ENCODE results near the gene GNG7.
"Not testable (repeated sequence)": the region's sequence is repeated elsewhere in the genome, so short reads cannot be mapped to it uniquely, and the experiment has no call there.

GNG7 gene

DNA sequence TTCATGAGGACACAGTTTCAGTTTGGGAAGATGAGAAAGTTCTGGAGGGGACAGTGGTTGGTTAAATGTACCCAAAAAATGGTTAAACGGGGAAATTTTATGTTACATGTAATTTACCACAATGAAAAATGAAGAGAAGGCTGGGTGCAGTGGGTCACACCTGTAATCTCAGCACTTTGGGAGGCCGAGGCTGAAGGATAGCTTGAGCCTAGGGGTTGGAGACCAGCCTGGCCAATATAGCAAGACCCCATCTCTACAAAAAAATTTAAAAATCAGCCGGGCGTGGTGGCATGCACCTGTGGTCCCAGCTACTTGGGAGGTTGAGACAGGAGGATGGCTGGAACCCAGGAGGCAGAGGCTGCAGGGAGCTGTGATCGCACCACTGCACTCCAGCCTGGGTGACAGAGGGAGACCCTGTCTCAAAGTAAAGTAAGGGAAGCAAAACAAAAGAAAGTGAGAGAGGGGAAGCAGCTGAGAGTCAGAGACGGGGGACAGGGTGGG, 17.2 kb downstream of the GNG7 start:
- no peak overlapping the region for H3K4me3 ChIP-seq (ENCODE audit: low read depth, low read length)
- no peak for DNase-seq (ENCODE audit: low read depth)
- TF ChIP-seq, protein P1, sequence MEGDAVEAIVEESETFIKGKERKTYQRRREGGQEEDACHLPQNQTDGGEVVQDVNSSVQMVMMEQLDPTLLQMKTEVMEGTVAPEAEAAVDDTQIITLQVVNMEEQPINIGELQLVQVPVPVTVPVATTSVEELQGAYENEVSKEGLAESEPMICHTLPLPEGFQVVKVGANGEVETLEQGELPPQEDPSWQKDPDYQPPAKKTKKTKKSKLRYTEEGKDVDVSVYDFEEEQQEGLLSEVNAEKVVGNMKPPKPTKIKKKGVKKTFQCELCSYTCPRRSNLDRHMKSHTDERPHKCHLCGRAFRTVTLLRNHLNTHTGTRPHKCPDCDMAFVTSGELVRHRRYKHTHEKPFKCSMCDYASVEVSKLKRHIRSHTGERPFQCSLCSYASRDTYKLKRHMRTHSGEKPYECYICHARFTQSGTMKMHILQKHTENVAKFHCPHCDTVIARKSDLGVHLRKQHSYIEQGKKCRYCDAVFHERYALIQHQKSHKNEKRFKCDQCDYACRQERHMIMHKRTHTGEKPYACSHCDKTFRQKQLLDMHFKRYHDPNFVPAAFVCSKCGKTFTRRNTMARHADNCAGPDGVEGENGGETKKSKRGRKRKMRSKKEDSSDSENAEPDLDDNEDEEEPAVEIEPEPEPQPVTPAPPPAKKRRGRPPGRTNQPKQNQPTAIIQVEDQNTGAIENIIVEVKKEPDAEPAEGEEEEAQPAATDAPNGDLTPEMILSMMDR (conservative IDR thresholded peaks at IDR 0.05; ENCODE audit: low read depth, low read length), result no peak

GRCh38 chr19:2683430-2684003, 19.0 kb downstream of the GNG7 start:
- TF ChIP-seq, protein P1 (conservative IDR thresholded peaks at IDR 0.05; ENCODE audit: low read depth, low read length), result no peak
- no peak overlapping the region for H3K4me3 ChIP-seq (ENCODE audit: low read depth, low read length)
- DNase-seq (ENCODE audit: low read depth), result no peak

- no peak overlapping the region for H3K4me3 ChIP-seq (ENCODE audit: low read depth, low read length)
- no peak for DNase-seq (ENCODE audit: low read depth)
- TF ChIP-seq, protein P1 (conservative IDR thresholded peaks at IDR 0.05; ENCODE audit: low read depth, low read length), result no peak
Observed at GRCh38 chr19:2680808-2681207, 21.7 kb downstream of the GNG7 start.

DNA sequence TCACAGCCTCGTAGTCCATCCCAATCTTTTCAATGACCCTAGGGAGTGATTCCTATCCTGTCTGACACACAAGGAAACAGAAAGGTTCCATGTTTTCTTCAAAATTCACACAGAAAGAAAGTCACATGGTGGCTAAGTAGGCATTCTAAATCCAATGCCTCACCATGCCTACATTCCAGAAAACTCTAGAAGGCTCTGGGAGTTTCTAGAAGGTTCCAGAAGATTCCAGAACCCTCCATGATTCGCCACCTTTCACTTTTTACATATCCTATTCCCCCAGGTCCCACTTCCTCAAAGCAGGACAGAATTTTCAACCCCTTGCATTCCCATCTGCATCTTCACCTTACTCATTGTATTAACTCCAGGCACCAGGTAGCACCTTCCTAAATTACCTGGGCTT, 23.1 kb downstream of the GNG7 start:
- TF ChIP-seq, protein P1 (conservative IDR thresholded peaks at IDR 0.05; ENCODE audit: low read depth, low read length), result no peak
- H3K4me3 ChIP-seq (ENCODE audit: low read depth, low read length), result no peak overlapping the region
- DNase-seq (ENCODE audit: low read depth), result no peak

DNA sequence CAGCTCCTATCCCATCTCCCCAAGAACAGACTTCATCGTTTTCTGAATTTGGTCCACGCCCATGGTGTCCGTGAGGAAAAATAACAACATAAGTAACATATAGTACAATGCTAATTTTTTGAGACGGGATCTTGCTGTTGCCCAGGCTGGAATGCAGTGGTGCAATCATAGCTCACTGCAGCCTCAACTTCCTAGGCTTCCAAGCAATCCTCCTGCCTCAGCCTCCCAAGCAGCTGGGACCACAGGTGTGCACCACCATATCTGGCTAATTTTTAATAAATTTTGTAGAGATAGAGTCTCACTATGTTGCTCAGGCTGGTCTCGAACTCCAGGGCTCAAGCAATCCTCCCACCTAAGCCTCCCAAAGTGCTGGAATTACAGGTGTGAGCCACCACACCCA, 23.5 kb downstream of the GNG7 start:
- DNase-seq (ENCODE audit: low read depth); H3K4me3 ChIP-seq (ENCODE audit: low read depth, low read length): not testable (repeated sequence)

DNA sequence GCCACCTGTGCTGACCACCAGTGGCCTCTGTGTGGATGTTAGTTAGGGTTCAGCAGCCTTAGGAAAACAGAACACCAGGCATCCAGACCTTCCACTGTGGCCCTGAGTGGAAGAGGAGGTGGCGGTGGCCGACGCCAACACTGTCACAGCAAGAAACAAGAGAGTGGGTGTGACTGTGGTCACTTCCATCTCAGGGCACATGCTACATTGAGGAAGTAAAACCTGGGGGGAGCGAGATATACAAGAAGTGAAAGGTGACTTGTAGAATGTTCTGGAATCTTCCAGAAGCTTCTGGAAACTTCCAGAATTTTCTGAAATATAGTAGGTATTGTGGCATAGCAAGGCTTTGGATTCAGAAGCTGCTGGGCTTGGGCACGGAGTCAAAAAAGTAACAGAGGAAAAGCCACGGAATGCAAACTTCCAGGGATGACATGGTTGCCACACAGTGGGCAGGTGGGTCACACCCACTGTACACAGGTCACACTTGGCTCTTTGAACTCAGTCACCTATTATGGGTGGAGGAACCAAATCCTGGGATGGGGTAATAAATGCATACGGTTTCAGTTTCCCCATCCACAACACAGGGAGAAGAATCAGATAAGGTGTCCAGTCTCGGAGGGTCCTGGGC, 24.3 kb downstream of the GNG7 start:
- no peak for DNase-seq (ENCODE audit: low read depth)
- TF ChIP-seq, protein P1 (conservative IDR thresholded peaks at IDR 0.05; ENCODE audit: low read depth, low read length), result no peak
- no peak overlapping the region for H3K4me3 ChIP-seq (ENCODE audit: low read depth, low read length)

DNA sequence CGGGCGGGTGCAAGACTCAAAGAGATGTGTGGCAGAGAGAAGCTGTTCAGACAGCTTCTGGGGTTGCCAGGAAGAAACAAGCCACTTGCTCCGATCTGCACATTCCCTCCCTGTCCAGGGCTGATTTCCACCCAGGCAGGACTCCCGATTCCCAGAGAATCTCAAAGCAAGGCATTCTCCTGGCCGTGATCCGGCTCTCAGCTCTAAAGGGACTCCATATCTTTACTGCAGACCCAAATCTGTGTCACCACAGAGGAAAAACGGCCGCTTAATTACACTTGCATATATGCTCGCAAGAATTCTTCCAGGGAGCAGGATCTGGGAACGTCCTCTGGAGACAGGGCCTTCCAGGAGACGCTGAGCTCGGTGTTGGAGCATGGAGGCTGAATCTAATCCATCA, 25.7 kb downstream of the GNG7 start:
- no peak overlapping the region for H3K4me3 ChIP-seq (ENCODE audit: low read depth, low read length)
- TF ChIP-seq, protein P1 (conservative IDR thresholded peaks at IDR 0.05; ENCODE audit: low read depth, low read length), result no peak
- no peak for DNase-seq (ENCODE audit: low read depth)
